ENCODE results near the gene SLC35D1.
"Not testable (repeated sequence)": the region's sequence is repeated elsewhere in the genome, so short reads cannot be mapped to it uniquely, and the experiment has no call there.

SLC35D1 gene

GRCh38 chr1:67088440-67088839, 34.5 kb upstream of the SLC35D1 start:
- no peak for TF ChIP-seq CTCF (IDR thresholded peaks at IDR 0.05)
- DNase-seq (ENCODE audit: low spot score), result no peak
- H3K27ac ChIP-seq, result no peak overlapping the region

GRCh38 chr1:67085326-67085725, 31.4 kb upstream of the SLC35D1 start:
- Histone ChIP-seq H3K4me3 (no peak overlapping the region), H3K27ac (no peak overlapping the region)
- no peak for DNase-seq (ENCODE audit: low spot score)
- TF ChIP-seq CTCF (IDR thresholded peaks at IDR 0.05), result no peak

More at GRCh38 chr1:67088440-67088839, 34.5 kb upstream of the SLC35D1 start:
- no peak overlapping the region for H3K4me3 ChIP-seq

GRCh38 chr1:67084765-67085318, 30.9 kb upstream of the SLC35D1 start:
- TF ChIP-seq CTCF (IDR thresholded peaks at IDR 0.05), result no peak
- Histone ChIP-seq H3K27ac (no peak overlapping the region), H3K4me3 (no peak overlapping the region)
- DNase-seq (ENCODE audit: low spot score), result no peak

GRCh38 chr1:67078291-67078690, 24.3 kb upstream of the SLC35D1 start:
- Histone ChIP-seq H3K4me3 (no peak overlapping the region), H3K27ac (no peak overlapping the region)
- no peak for DNase-seq (ENCODE audit: low spot score)
- no peak for TF ChIP-seq CTCF (IDR thresholded peaks at IDR 0.05)

GRCh38 chr1:67077593-67077992, 23.6 kb upstream of the SLC35D1 start:
- Histone ChIP-seq H3K4me3 (no peak overlapping the region), H3K27ac (no peak overlapping the region)
- no peak for TF ChIP-seq CTCF (IDR thresholded peaks at IDR 0.05)
- no peak for DNase-seq (ENCODE audit: low spot score)

GRCh38 chr1:67072749-67073148, 18.8 kb upstream of the SLC35D1 start:
- Histone ChIP-seq H3K4me3 (no peak overlapping the region), H3K27ac (no peak overlapping the region)
- no peak for DNase-seq (ENCODE audit: low spot score)
- no peak for TF ChIP-seq CTCF (IDR thresholded peaks at IDR 0.05)

- H3K27ac ChIP-seq; H3K4me3 ChIP-seq; DNase-seq (ENCODE audit: low spot score): not testable (repeated sequence)
Measured at GRCh38 chr1:67067655-67068054, 13.7 kb upstream of the SLC35D1 start.

- no peak overlapping the region for H3K4me3 ChIP-seq
- DNase-seq (ENCODE audit: low spot score), result no peak
- no peak for TF ChIP-seq CTCF (IDR thresholded peaks at IDR 0.05)
- H3K27ac ChIP-seq, result no peak overlapping the region
Measured at GRCh38 chr1:67062412-67062811, 8.5 kb upstream of the SLC35D1 start.

Measured in coronary artery (tissue), 2 donors.